ENCODE data around the gene C2orf49. TPM values are rescaled to one million over a fixed set of nuclear protein-coding genes. Genes with fewer than 3 reads are reported as not detected.

Gene C2orf49
- total and polyA plus RNA-seq, 2 donors (not counting 1 experiment from before 2014, with no cell fraction given), result 7.5 to 29.3 TPM

DNA sequence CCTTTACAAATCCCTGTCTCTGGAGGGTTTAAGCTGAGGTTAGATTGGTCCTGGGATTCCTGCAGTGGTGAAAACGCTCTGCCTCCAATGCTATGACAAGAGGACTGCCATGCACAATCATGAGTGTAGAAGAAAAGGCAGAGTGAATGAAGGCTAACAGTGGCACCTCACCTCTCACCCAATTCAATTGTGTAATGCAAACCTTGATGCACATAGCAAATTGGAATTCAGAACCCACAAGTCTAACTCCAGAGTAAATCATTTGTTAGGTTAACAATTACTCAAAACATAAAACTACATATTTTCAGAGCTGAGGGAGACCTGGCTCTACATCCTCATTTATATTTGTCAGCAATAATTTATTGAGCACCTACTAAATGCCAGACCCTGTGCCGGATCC is 9.7 kb upstream of the C2orf49 start:
- peak overlapping the region; percentile 89 for H3K4me3 Mint-ChIP-seq
- Histone ChIP-seq H4K20me1 (ENCODE audit: control insufficient read depth, insufficient read depth, low read length, poor library complexity, severe bottlenecking) (peaks cover 18% of the 10 kb centered on the region), H3K4me2 (replicated peaks; ENCODE audit: low read depth, low read length, poor library complexity, severe bottlenecking) (peak overlapping the region; percentile 92), H3K27me3 (replicated peaks in 1 of 4; ENCODE audit: control extremely low read depth in 1 of 4, control insufficient read depth in 3 of 4, insufficient read depth in 4 of 4, low read length in 3 of 4) (no peaks in the 10 kb centered on the region), H3K4me3 (ENCODE audit: control extremely low read depth in 1 of 5, extremely low read depth in 1 of 5, insufficient read depth in 1 of 5, low read depth in 2 of 5, low read length in 4 of 5) (no peak overlapping the region), H3K9ac (ENCODE audit: low read length) (peak overlapping the region; percentile 85), H3K9me3 (ENCODE audit: control extremely low read depth in 1 of 3, control insufficient read depth in 2 of 3, insufficient read depth in 1 of 3, low read length in 2 of 3) (no peaks in the 10 kb centered on the region), H3K79me2 (ENCODE audit: control insufficient read depth, insufficient read depth, low read length) (peaks cover 58% of the 10 kb centered on the region), H3K27ac (ENCODE audit: low read length in 2 of 2) (peak overlapping the region in 1 of 2 donors; percentile 72), H3K36me3 (replicated peaks in 1 of 2; ENCODE audit: control extremely low read depth in 1 of 2, control insufficient read depth in 1 of 2, extremely low read depth in 1 of 2, insufficient read depth in 2 of 2, low read length in 1 of 2) (no peaks in the 10 kb centered on the region), H2AFZ (ENCODE audit: insufficient read depth, low read depth, low read length, poor library complexity, severe bottlenecking) (no peak overlapping the region), H3K4me1 (ENCODE audit: control insufficient read depth in 2 of 2, insufficient read depth in 2 of 2, low read length in 2 of 2) (peaks cover 25 to 27% of the 10 kb centered on the region in 2 donors)
- ATAC-seq (ENCODE audit: low read depth) (no peak), DNase-seq (no peak)
- ChIA-PET CTCF (interaction anchor here (1.1 to 1.3 kb wide), 2 partner anchors 8 to 10 kb away, joined by 3 read pairs; no protein-coding TSS in a partner anchor), POLR2A (interaction anchor here (1.8 kb wide), 1 partner anchor 10 kb away, joined by 6 read pairs; the partner anchor contains the start of gene C2orf49)
- peaks cover 58% of the 10 kb centered on the region for H3K4me1 Mint-ChIP-seq
- no peaks in the 10 kb centered on the region for H3K9me3 Mint-ChIP-seq (ENCODE audit: insufficient read depth)
- TF ChIP-seq EZH2 (IDR thresholded peaks at IDR 0.05; ENCODE audit: borderline replicate concordance, insufficient read depth, low read depth, low read length, poor library complexity, severe bottlenecking) (no peak), CTCF (IDR thresholded peaks at IDR 0.05) (no peak)
- intact Hi-C loops (cut with micrococcal nuclease), result no loop called here
- H3K27ac Mint-ChIP-seq, result peak overlapping the region; percentile 79
- H3K27me3 Mint-ChIP-seq, result no peaks in the 10 kb centered on the region
- 83% methylated on average over 1 of the region's 2 CpGs for WGBS (ENCODE audit: insufficient coverage)

All from B cell (primary cell).